Measurements from ENCODE around the gene STRAP. TPM values are rescaled to one million over a fixed set of nuclear protein-coding genes. Genes with fewer than 3 reads are reported as not detected.

STRAP gene
- total RNA-seq (2022; extraction: Qiagen RNA extraction; ENCODE audit: low read depth), result 165 to 212 TPM (median 188 TPM) in 5 replicates

DNA sequence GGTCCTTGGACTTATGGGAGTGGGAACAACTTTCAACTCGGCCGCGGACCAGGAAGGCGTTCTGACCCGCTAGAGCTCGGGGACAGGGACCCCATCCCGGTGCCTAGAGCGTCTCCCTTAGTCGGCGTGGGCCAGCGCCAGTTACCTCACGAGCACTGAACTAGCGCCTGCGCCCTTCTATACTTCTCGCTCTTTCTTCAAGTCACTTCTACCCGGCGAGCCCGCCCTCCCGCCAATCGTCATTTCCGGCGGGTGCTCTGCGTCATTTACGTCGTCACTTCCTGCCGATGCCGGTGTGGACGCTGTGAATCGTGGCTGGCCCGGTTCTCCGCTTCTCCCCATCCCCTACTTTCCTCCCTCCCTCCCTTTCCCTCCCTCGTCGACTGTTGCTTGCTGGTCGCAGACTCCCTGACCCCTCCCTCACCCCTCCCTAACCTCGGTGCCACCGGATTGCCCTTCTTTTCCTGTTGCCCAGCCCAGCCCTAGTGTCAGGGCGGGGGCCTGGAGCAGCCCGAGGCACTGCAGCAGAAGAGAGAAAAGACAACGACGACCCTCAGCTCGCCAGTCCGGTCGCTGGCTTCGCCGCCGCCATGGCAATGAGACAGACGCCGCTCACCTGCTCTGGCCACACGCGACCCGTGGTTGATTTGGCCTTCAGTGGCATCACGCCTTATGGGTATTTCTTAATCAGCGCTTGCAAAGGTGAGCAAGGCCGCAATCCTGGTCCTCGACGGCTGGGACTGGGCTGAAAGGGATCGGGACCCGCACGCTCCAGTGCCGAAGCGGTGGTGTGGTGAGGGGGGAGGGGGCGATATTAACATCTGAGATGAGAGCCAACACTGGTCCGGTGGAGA, at the start of gene STRAP:
STRAP (plus strand) TSS at position 270 of the 854 bp plus-strand sequence; CDS start at position 591, 321 bp downstream.

GRCh38 chr12:15910864-15911721, 28.9 kb downstream of the STRAP start, which contains the start of gene DERA:
TSS of gene DERA (plus strand) at chr12:15911332. CDS start at chr12:15911384, 52 bp downstream.

Other genes starting within 250 kb of the STRAP start
- 40.2 to 52.8 TPM (median 50.1 TPM) in 5 replicates for gene EPS8, start 93.0 kb upstream of the STRAP start, total RNA-seq (2022; extraction: Qiagen RNA extraction; ENCODE audit: low read depth)
- gene DERA, start 28.9 kb downstream of the STRAP start, total RNA-seq (2022; extraction: Qiagen RNA extraction; ENCODE audit: low read depth), result 37.9 to 55.2 TPM (median 38.0 TPM) in 5 replicates